Liver (tissue), 3 donors: ENCODE results near the gene STOML1.

Experiments
- EGR1 ChIP-seq, 2 donors: IDR thresholded peaks; 2 replicates each; pipeline ENCODE4 v1.6.1; 2016 to 2018; ENCODE audit warnings: antibody characterized with exemption in 2 of 2, low read depth in 2 of 2
- TF ChIP-seq, protein P1 (sequence below): fragments of 150-350 bp; IDR thresholded peaks from 2 replicates; pipeline ENCODE4 v1.5.1; 2017; ENCODE audit warnings: improper control_type of control experiment, low read depth, low read length; ENCODE audit not compliant: missing input control
- donor health status: healthy.
- donor health status: healthy.

- TF ChIP-seq, protein P1, sequence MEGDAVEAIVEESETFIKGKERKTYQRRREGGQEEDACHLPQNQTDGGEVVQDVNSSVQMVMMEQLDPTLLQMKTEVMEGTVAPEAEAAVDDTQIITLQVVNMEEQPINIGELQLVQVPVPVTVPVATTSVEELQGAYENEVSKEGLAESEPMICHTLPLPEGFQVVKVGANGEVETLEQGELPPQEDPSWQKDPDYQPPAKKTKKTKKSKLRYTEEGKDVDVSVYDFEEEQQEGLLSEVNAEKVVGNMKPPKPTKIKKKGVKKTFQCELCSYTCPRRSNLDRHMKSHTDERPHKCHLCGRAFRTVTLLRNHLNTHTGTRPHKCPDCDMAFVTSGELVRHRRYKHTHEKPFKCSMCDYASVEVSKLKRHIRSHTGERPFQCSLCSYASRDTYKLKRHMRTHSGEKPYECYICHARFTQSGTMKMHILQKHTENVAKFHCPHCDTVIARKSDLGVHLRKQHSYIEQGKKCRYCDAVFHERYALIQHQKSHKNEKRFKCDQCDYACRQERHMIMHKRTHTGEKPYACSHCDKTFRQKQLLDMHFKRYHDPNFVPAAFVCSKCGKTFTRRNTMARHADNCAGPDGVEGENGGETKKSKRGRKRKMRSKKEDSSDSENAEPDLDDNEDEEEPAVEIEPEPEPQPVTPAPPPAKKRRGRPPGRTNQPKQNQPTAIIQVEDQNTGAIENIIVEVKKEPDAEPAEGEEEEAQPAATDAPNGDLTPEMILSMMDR: no peak
- TF ChIP-seq EGR1 (IDR thresholded peaks at IDR 0.05; ENCODE audit: low read depth in 2 of 2): no peak
These were observed 49.3 kb downstream of the STOML1 start for GRCh38 chr15:73942751-73943270.
